ENCODE data around the gene STOML1. TPM values are rescaled to one million over a fixed set of nuclear protein-coding genes. Genes with fewer than 3 reads are reported as not detected.

The STOML1 gene
- total RNA-seq, 1 experiment from 2014 or later, result 19.7 TPM

GRCh38 chr15:73997986-73998385, 5.9 kb upstream of the STOML1 start:
- H3K27me3 Mint-ChIP-seq (ENCODE audit: unreplicated experiment), result no peaks in the 10 kb centered on the region
- H3K4me3 Mint-ChIP-seq (ENCODE audit: low read depth, unreplicated experiment), result no peak overlapping the region
- no peaks in the 10 kb centered on the region for H3K9me3 Mint-ChIP-seq (ENCODE audit: low read depth, unreplicated experiment)
- H3K27ac Mint-ChIP-seq (ENCODE audit: unreplicated experiment), result no peak overlapping the region
- no TSS peak for BruUV-seq (replicated peaks)
- intact Hi-C loops (cut with micrococcal nuclease; ENCODE audit: unreplicated experiment), result no loop called here
- H3K4me1 Mint-ChIP-seq (ENCODE audit: low read depth, unreplicated experiment), result peaks cover 44% of the 10 kb centered on the region
- peaks cover 52% of the 10 kb centered on the region for H3K36me3 Mint-ChIP-seq (ENCODE audit: insufficient read depth, unreplicated experiment)
- CTCF ChIA-PET, result interaction anchor here (0.5 kb wide), 1 partner anchor 8 kb away, joined by 5 read pairs; no protein-coding TSS in a partner anchor
- no peak for DNase-seq
- TF ChIP-seq CTCF (IDR thresholded peaks at IDR 0.05; ENCODE audit: unreplicated experiment), result no peak

- no TSS peak for BruUV-seq (replicated peaks)
- intact Hi-C loops (cut with micrococcal nuclease; ENCODE audit: unreplicated experiment), result no loop called here
- peaks cover 52% of the 10 kb centered on the region for H3K4me1 Mint-ChIP-seq (ENCODE audit: low read depth, unreplicated experiment)
- peak overlapping the region; percentile 34 for H3K27ac Mint-ChIP-seq (ENCODE audit: unreplicated experiment)
- CTCF ChIA-PET, result interaction anchor here (0.8 to 1.8 kb wide), 2 partner anchors 10 to 24 kb away, joined by 4 to 6 read pairs; no protein-coding TSS in a partner anchor
- no peaks in the 10 kb centered on the region for H3K9me3 Mint-ChIP-seq (ENCODE audit: low read depth, unreplicated experiment)
- no peak for DNase-seq
- no peak for TF ChIP-seq CTCF (IDR thresholded peaks at IDR 0.05; ENCODE audit: unreplicated experiment)
- peak overlapping the region; percentile 88 for H3K4me3 Mint-ChIP-seq (ENCODE audit: low read depth, unreplicated experiment)
- no peaks in the 10 kb centered on the region for H3K27me3 Mint-ChIP-seq (ENCODE audit: unreplicated experiment)
- H3K36me3 Mint-ChIP-seq (ENCODE audit: insufficient read depth, unreplicated experiment), result peaks cover 48% of the 10 kb centered on the region
These were observed 4.8 kb upstream of the STOML1 start for GRCh38 chr15:73996939-73997338.

GRCh38 chr15:73996267-73996666, 4.2 kb upstream of the STOML1 start:
- Mint-ChIP-seq H3K4me3 (ENCODE audit: low read depth, unreplicated experiment) (peak overlapping the region; percentile 88), H3K27ac (ENCODE audit: unreplicated experiment) (peak overlapping the region; percentile 34)

GRCh38 chr15:73994912-73995622, 3.0 kb upstream of the STOML1 start:
- CTCF ChIA-PET, result interaction anchor here (1.0 to 2.0 kb wide), 8 partner anchors 12 to 44 kb away, joined by 3 to 25 read pairs (median 6); no protein-coding TSS in a partner anchor
- intact Hi-C loops (cut with micrococcal nuclease; ENCODE audit: unreplicated experiment), result no loop called here

More at GRCh38 chr15:73996267-73996666, 4.2 kb upstream of the STOML1 start:
- CTCF ChIA-PET, result interaction anchor here (0.6 to 1.8 kb wide), 4 partner anchors 9 to 23 kb away, joined by 3 to 6 read pairs (median 4); no protein-coding TSS in a partner anchor
- TF ChIP-seq CTCF (IDR thresholded peaks at IDR 0.05; ENCODE audit: unreplicated experiment), result no peak
- Mint-ChIP-seq H3K36me3 (ENCODE audit: insufficient read depth, unreplicated experiment) (peaks cover 55% of the 10 kb centered on the region), H3K9me3 (ENCODE audit: low read depth, unreplicated experiment) (no peaks in the 10 kb centered on the region), H3K27me3 (ENCODE audit: unreplicated experiment) (no peaks in the 10 kb centered on the region), H3K4me1 (ENCODE audit: low read depth, unreplicated experiment) (peaks cover 56% of the 10 kb centered on the region)
- TSS peak; percentile 21 for BruUV-seq (replicated peaks)
- no peak for DNase-seq
- intact Hi-C loops (cut with micrococcal nuclease; ENCODE audit: unreplicated experiment), result no loop called here

More at GRCh38 chr15:73994912-73995622, 3.0 kb upstream of the STOML1 start:
- Mint-ChIP-seq H3K4me1 (ENCODE audit: low read depth, unreplicated experiment) (peaks cover 68% of the 10 kb centered on the region), H3K9me3 (ENCODE audit: low read depth, unreplicated experiment) (no peaks in the 10 kb centered on the region), H3K27ac (ENCODE audit: unreplicated experiment) (peak overlapping the region; percentile 34), H3K4me3 (ENCODE audit: low read depth, unreplicated experiment) (peak overlapping the region; percentile 88), H3K27me3 (ENCODE audit: unreplicated experiment) (no peaks in the 10 kb centered on the region), H3K36me3 (ENCODE audit: insufficient read depth, unreplicated experiment) (peaks cover 65% of the 10 kb centered on the region)
- no peak for TF ChIP-seq CTCF (IDR thresholded peaks at IDR 0.05; ENCODE audit: unreplicated experiment)
- no peak for DNase-seq
- BruUV-seq (replicated peaks), result no TSS peak

Data from Calu3 (cell line).